ENCODE measurements around the gene ATP5ME.
"Not testable (repeated sequence)": the region's sequence is repeated elsewhere in the genome, so short reads cannot be mapped to it uniquely, and the experiment has no call there.

The ATP5ME gene

GRCh38 chr4:704198-704891 is 30.3 kb upstream of the ATP5ME start:
- no peak for DNase-seq

DNA sequence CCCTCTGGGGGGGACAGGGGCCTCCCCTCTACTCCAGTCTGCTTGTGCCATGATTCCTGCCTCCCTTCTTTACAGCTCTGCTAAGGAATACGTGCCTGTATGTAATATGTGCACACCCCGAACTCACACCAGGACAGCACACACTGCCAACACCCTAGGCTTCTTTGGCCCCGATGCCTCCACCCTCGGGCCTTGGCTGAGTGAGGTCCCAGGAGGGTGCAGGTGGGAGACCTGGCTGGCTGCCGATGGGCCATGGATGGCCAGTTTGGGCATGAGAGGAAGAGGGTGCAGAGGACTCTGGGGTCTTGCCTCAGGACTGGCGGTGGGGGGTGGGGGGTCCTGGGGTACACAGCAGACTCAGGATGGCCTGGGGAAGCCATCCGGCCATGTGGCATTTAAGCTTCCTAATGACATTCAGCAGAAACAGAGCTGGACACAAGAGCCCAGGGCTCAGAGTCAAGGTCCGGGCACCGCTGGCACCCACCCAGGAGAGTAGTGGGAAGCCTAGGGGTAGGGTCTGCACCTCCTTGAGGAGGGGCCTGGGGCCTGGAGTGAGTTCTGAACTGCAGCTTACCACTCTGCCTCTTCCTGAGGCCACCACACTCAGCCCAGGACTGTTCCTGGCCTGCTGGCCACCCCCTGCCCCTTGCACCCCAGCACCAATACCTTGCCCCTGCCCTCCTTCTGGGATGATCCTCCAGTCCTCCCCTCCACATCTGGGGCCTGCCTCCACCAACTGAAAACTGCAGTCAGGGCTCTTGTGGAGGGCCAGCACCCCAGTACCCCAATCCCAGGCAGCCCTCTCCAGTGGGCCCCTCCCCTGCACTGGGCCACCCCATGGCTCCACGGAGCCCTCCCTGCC is 29.5 kb upstream of the ATP5ME start:
- no peak for DNase-seq

- DNase-seq, result no peak
These were observed 28.6 kb upstream of the ATP5ME start for GRCh38 chr4:702618-703048.

DNA sequence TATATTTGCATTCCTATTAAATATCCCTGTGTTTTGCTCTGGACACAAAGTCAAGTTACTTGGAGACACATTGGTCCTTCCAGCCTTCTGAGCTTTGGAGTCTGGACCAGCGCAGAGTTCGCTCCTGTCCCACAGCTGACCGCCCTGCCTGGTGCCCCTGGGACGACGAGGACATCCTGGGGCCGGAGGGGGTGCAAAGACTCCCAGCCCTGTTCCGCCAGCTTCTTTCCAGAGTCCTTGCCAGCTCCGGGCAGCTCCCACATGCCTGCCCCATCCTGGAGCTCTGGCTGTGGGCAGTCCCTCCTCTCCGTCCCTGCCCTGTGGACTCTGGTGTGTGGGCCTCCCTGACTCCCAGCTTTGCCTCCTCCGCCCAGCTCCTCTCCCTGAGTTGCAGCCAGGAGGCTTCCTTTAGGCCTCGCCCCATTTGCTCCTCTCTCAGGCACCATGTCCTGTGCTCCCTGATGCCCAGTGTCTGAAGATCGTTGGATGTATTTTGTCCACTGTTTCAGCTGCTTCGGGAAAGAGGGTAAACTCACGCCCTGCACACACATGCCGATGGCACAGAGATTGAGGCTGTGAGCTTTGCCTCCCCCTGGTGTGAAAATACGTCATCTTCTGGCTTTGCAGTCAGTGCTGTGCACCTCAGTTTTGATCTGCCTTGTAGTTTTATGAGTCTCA is 26.6 kb upstream of the ATP5ME start:
- DNase-seq, result no peak

DNA sequence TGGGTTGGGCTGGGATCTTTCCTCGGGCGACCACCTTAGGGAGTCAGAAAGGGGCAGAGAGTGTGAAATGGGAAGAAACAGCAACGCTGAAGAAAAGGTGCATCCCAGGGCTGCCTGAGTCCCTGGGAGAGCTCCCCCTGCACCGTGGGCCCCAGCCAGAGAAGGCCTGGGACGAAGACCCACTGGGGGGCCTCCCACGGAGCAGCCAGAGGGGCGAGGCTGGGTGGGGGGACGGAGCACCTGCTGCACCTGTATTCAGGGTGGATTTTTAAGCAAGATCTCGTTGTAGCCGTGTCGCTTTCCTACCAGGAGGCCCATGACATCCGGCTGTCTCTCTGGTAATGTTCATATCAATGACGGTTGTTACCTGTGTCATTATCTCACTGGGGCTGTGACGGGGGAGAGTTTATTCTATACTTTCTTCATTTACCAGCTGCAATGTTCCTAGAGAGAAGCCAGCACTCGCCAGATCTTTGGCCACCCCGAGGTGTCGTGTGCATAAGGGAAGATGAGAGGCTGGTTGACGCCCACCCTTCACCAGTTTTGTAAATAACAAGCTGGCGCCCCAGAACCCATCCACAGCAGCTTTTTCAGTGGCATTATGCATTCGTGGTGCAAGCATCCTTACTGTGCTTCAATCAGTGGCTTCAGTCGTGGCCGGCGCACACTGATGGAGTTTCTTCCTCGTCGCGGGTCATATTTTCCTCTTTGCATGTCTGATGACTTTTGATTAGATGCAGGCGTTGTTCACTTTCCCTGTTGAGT is 25.9 kb upstream of the ATP5ME start:
- no peak for DNase-seq

GRCh38 chr4:694341-694940 is 20.4 kb upstream of the ATP5ME start:
- not testable (repeated sequence) for DNase-seq

DNA sequence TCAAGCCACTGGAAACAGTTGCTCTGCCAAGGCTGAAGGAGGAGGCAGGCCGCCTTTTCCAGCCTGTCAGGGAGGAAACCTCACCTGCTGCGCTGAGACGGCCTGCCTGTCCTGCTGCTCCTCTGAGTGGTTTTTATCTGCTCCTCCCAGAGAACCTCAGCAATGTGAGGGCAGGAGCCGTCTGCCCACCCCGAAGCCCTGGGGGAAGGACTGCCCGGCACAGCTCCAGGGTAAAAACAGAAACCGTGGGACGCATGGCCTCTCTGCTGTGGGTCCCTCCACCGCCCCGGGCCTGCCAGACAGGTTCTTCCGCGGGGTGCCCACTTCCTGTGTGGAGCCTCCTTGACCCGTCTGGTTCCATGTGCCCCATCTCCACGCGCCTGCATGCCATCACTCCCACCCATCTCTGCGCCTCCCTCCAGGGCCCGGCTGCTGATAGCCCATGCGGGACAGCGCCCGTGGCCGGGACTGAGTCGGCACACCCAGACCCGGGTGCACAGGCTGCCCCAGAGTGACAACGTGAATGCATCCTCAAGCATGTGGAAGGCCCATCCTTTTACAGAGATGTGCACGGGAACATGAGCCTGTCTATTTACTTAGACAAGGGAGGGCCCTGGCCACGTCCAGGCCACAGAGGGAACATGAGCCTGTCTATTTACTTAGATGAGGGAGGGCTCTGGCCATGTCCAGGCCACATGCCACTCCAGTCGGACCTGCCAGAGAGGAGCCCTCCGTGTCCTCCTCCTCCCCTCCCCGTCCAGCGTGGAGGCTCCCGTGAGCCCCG is 18.9 kb upstream of the ATP5ME start:
- DNase-seq, result no peak

- DNase-seq, result no peak
These were observed 15.6 kb upstream of the ATP5ME start for GRCh38 chr4:689723-690122.

- no peak for DNase-seq
These were observed 15.0 kb upstream of the ATP5ME start, which contains the start of gene SLC49A3 for GRCh38 chr4:688854-689681. TSS of gene SLC49A3 (minus strand) at chr4:689151. CDS start at chr4:689127, 24 bp downstream.

GRCh38 chr4:687971-688853 is 14.1 kb upstream of the ATP5ME start:
- DNase-seq, result no peak

GRCh38 chr4:687048-687970 is 13.2 kb upstream of the ATP5ME start:
- DNase-seq, result no peak

GRCh38 chr4:686413-687040 is 12.5 kb upstream of the ATP5ME start:
- DNase-seq, result no peak

DNA sequence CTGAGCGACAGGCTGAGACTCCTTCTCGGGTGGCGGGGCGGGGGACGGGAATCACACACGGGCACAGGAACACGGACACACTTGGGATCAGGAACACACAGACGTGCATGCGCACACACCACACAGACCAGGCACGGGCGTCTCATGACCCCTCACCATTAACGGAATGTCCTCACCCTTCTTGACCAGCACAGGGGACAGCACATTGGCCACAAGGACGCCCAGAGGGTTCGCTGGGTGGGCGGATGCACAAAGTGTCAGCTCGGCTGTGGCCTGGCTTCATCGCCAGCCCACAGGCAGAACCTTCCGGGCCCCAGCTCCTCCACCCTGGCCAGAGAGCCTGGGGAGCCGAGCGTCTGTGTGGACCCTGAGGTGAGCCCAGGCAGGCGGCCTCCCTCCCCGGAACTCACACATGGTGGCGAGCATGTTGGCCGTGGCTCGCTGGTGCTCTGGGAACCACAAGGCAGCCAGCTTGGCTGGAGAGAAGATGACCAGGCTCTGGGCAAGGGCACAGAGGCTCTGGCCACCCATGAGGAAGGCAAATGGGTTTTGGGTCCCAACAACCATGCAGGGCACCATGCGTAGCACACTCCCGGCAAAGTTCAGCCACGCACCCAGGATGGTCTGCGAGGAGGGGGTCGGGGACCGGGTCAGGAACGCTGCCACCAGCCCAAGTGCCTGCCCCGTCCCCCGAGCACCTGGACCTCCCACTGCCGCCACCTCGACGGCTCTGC is 11.8 kb upstream of the ATP5ME start:
- DNase-seq, result no peak

GRCh38 chr4:684623-685327 is 10.7 kb upstream of the ATP5ME start:
- no peak for DNase-seq

GRCh38 chr4:683982-684622 is 10.0 kb upstream of the ATP5ME start:
- no peak for DNase-seq

Data from NCI-H1436 treated with DMSO at 0.1 percent for 48 hours (cell line).